HG03045 (cell line): ENCODE results near the gene TRMT6.

Source experiments
- ATAC-seq: cut with Tn5 transposase; IDR thresholded peaks from one replicate; pipeline ENCODE4 v1.9.1; 2021; ENCODE audit warnings: mild to moderate bottlenecking, moderate library complexity; ENCODE audit not compliant: unreplicated experiment

TRMT6 gene

DNA sequence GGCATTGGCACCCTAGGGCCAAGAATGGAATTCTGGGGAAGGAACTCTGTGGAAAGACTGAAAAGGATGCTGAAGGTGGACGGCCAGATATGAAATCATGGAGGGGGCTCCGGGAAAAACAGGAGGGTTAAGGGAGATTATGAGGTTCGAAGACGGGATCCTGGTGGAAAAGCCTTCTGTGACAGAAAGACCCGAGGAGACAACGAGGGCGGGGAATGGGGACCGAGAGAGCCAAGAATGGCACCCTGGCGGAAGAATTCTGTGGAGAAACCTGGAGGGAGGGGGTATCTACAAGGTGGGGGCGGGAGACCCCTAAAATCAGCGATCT, 426 bp downstream of the TRMT6 start:
- ATAC-seq: peak; percentile 5

DNA sequence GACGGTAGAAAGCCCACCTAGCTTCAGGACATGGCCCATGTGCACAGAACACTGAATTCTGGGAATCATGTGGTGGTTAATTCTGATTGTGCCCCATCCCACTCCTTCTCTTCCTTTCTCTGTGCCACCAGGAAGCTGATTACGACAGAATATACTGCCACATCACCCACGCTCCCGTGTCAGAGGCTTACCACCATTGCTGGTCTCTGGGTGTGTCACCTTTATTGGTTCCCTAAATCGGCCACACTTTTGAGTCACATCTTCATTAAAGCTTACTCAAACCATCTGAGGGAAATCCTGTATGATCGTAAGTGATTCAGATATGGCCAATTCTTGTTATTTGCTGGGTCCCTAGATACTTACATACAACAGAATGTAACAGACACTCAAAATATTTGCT, 3.1 kb downstream of the TRMT6 start:
- no peak for ATAC-seq

DNA sequence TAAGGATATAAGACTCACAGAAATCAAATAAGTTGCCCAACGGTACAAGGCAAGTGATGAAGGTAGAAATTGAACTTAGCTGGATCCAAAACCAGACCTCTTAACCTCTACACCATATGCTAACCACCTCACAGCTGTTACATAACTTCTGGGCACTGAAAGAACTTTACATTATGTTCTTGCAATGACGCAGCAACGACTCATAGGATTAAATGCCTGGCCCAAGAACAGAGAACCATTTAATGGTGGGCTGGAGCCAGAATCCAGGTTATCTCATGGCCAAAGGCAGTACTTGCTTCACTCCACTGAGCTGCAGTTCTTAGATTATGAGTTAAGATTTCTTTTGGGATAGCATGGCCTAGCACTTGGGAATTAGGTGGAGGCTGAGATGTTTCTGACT, 4.4 kb downstream of the TRMT6 start:
- ATAC-seq: no peak

DNA sequence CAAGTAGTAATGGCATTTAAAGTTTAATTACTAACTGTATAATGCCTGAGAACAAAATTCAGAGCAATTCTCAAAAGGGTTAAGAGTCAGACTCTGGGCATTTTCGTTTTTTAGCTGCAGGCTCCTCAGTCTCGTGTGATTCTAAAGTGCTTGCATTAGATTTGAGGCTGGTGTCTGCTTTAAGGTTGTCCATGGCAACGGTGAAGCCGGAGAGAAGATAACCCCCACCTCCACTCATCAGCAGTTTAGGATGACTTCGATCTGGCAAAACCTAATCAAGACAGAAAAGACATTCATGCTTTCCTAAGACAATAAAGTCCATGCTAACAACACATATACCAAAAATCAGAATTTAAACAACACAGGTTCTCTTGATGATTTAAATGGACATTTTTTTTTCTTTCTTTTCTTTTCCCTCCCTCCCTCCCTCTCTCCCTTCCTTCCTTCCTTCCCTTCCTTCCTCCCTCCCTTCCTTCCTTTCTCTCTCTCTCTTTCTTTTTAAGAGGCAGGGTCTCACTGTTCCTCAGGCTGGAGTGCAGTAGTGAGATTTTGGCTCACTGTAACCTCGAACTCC, 11.8 kb downstream of the TRMT6 start:
- no peak for ATAC-seq

DNA sequence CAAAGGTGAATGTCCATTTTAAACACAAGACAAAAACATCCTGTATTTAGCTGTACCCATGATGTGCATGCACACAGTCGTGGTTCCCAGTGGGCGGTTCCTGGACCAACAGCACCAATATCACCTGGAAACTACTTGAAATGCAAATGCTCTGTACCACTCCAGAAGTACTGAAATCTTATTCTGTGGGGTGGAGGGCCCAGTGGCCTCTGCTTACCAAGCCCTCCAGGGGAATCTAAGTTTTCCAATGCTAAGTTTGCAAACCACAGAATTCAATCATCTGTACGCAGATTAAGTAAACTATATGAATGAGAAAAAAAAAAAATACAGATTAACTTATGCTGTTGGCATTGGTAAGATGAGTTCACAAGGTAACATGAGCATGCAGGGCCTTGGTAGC, 14.1 kb downstream of the TRMT6 start:
- no peak for ATAC-seq

DNA sequence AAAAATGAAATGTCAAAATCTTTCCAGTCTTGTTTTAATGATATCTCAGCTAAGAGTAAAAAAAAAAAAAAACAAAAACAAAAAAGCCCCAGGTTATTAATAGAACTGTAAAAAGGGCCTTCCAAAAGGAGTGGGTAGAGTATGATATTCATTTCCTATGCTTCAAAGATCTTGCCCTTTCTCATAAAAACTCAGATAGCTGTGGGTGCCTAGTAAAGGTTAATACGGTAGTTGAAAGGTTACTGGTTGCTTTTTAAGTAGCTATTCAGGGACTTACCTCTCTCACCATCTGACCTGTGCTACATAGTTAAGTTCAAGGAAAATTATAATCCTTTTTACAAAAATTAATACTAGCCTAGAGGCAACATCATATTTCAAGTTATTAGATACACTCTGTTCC, 14.9 kb downstream of the TRMT6 start:
- ATAC-seq: no peak

DNA sequence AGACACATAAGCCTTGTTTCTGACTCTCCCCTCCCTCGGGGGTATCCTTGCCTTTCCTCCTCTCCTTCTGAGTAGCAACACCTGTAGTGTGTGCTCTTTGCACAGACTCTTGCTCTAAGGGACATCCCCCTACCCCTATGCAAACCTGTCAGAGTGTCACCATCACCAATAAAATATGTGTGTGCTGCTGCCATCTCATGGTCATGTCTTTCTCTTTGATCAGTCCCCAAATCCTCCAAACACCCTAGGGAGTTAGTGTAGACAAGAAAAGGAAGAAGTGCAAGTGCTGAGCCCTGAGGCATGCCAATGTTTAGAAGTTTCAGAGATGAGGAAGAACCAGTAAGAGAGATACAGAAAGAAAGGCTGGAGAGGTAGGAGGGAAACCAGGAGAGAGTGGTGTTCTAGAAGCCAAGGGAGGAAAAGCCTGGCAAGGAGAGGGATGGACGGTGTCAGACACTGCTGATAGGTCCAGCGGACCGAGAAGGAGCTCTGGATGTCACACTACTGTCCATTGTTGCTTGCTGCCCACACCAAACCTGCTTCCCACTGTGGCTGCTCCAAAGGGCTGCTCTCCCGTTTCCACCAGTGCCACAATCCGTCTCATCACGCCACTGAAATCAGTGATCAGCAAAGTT, 16.4 kb downstream of the TRMT6 start:
- no peak for ATAC-seq

DNA sequence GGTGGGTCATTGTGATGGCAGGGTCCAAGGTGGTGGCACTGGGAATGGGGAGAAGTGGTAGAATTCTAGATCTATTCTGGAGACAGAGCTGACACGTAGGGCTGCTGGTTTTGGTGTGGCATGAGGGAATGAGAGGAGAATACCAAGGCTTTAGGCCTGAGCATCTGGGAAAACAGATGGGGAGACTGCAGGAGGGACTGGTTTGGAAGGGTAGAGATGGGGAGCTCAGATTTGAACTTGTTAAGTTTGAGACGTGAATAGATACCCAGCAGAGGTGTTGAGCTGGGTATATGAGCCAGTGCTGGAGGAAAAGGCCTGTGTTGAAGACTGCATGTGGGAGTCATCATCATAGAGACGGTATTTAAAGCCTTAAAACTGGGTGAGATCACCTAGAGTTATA, 17.5 kb downstream of the TRMT6 start:
- ATAC-seq: no peak

DNA sequence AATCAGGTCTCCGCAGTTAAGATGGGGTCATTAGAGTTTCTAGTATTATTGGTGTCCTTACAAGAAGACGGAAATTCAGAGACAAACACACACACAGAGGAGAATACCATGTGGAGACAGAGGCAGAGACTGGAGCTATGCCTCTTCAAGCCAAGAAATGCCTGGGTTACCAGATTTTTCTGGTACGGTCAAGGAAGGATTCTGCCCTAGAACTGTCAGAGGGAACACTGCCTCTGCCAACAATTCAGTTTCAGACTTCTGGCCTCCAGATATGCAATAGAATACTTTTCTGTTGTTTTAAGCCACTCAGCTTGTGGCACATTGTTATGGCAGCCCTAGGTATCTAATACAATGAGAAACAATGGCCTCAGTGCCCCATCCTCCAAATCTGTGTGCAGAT, 18.9 kb downstream of the TRMT6 start:
- ATAC-seq: no peak

DNA sequence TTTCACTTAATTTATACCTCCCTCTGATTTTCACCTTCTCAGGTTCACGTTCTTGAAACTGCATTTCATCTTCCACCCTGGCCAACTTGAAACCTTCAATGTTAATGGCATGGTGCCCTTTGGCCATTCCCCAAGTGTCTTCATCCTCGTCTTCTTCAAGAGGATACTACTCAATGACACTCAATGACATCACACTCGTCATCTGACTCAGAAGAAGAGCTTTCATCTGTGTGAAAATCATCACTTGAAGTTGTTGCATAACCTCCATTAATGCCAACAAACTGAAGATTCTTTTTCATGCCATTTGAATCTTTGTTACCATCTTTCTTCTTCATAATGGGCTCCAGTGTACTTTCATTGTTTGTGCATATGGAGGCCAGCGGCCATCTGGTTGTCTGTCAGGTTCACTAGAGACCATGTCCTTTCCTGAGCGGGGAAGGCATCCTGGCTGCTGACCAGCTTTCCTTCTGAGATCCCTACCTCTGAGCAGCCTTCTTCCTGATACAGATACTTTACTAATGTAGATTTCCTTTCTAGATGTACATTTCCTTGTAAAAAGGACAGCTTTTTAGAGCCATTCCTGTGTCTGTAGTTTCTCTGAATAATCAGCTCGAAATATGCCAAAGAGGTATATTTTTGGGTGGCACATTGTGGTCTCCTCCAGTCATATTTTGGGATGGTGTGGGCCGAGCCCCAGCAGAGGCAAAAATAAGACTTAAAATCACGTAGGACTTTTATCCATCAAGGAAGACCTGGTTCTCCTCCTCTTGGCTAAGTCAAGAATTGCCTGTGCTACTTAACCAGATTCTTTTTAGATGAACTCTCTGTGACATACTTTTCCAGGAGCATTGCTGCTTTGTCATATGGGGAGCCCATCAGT, 21.3 kb downstream of the TRMT6 start:
- ATAC-seq: no peak

DNA sequence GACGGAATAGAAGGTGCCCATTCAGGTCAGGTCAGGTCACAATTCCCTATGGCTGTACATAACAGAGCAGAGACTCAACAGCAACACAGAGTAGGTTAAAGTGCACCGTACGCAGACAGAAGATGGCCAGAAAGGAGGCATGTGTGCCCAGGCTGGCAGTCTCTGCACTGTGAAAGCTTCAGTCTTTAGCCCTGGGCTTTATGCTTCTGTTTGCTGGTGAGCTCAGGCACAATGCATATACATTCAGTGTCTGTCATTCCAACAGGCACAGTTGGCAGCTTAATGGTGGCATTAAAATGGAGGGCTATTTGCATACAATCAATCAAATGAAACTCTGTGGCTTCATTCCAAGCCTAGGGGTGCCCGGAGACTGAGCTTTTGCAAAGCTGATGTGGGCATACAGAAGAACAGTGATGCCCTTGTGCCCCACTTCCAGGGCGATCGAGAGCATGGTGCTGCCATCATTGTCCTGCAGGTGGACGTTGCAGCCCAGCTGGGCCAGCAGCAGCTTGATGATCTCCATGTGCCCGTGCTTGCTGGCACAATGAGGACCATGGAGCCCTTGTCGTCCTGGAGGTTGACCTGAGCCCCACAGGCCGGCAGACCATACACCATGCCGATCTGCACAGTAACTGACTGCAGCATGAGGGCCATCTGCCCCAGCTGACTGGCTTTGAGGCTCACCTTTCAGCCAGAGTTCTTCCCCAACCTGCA, 22.4 kb downstream of the TRMT6 start:
- no peak for ATAC-seq

DNA sequence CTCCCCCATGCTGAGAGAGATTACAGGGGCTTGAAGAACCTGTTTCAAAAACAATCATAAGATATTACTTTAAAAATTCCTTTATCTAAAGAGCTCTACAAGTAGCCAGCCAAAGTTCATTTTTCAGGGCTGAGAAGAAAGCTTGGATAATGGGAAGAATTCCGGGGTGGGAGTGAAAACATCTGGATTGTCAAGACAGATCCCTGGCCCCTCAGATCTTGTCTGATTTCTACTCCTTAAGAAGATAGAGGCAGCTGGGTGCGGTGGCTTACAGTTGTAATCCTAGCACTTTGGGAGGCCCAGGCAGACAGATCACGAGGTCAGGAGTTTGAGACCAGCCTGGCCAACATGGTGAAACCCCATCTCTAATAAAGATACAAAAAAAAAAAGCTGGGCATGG, 24.8 kb downstream of the TRMT6 start:
- no peak for ATAC-seq

DNA sequence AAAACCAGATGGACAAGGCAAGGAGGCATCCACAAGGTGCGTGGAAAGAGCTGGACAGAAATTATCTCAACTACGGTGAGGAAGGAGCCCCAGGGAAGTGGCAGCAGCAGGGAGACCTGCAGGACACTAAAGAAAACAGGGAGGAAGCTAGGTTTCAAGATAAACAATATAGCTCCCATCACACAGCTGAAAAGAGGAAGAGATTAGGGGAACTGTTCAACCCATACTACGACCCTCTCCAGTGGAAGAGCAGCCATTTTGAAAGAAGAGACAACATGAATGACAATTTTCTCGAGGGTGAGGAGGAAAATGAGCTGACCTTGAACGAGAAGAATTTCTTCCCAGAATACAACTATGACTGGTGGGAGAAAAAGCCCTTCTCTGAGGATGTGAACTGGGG, 26.8 kb downstream of the TRMT6 start:
- no peak for ATAC-seq

DNA sequence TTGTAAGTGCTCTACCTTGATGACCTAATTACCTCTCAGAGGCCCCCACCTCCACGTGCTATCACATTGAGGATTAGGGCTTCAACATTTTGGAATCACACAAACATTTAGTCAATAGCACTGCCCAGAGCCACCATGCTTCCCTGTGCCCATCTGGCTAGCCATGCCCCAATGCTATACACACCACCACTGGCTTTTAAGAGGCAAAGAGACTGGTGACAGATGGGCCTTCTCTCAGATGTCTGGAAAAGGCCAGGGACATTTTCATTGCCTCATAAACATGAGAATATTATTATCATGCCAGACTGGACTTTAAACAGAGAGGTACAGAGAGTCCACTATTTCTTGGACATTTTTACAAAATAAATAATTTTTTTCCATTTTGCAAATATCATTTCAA, 29.8 kb downstream of the TRMT6 start:
- no peak for ATAC-seq

DNA sequence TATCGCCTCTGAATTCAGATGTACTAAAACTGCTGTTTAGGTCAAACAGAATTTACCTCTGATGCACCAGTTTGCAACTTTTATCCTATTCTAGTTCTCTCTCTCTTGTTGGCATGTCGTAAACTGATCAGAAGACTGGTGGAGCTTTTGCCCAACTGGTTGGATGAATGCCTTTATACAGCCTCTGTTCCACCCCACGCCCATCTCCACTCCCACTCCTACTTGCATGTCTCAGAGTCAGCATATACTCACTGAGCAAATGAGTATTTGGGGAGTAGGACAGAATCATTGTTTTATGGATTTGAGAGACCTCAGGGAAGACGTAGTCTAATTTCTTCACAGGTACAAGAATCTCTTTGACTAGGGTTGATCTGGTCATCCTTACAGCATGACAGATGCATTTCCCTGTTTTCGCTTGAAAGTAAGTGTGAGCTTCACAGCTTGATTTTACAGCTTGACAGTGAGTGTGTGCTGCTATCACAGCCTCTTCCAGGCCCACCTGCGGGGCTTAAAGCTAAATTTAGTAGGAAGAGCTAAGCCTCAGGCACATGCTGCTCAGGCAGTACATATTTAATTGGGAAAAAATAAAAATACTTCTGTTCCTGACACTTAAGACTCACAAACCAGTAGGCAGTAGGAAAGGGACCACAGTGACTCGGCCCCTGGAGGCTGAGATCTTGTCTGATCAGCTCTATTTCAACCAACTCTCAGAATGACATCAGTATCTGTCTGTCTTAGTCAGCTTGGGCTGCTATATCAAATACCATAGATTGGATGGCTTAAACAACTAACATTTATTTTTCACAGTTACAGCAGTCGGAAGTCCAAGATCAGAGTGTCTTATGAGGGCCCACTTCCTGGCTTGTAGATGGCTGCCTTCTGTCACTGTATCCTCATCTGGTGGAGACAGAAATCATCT, 30.4 kb downstream of the TRMT6 start:
- no peak for ATAC-seq

DNA sequence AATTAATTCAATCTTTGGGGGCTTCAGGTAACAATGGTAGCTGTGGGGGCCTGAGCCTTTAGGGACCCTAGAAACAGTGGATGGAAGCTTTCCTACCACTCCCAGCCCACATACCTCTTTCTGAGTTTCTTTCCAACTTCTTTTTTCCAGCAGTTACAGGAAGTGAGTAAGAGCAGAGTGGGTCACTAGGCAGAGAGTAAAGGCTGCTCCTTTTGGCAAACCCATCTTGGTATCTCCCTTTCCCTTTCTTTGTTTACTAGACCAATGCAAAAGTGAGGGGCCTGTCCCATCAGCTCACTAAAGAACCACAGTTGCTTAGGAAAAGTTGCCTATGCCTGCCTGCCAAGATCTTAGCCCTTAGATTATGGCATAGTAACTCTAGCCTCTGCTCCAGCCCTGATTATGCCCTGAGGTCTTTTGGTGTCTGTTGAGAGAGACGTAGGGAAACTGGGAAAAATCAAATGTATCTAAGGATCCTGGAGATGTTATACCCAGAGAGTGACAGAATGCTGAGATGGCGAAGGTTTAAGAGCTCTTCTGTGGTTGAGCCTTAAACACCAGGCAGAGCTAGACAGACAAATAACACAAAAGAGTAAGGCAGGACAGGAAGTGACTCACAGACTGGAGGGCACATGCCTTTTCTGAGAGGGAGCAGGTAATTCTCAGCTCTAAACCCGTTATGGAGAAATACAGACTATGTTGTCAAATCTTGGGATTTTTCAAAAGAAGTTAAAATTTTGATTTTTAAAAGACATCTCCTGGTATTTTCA, 31.3 kb downstream of the TRMT6 start:
- ATAC-seq: no peak

DNA sequence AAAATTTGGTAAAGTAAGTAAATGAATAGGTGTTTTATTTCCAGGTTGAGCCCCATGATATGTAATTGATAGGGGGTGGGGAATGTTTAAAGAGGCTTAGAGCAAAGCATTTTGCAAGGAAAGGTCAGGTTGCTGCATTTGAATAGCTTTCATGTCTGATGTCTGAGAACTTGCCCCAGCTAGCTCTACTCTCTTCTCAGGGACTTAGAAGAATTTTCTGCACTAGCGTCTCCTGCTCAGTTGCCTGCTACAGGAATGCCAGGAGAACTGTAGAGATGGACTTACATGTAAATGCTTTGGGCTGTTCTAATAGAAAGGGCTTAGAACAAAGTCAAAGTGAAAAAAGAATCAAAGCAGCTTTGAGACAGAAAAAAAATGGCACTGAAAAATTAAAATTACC, 35.5 kb downstream of the TRMT6 start:
- no peak for ATAC-seq

DNA sequence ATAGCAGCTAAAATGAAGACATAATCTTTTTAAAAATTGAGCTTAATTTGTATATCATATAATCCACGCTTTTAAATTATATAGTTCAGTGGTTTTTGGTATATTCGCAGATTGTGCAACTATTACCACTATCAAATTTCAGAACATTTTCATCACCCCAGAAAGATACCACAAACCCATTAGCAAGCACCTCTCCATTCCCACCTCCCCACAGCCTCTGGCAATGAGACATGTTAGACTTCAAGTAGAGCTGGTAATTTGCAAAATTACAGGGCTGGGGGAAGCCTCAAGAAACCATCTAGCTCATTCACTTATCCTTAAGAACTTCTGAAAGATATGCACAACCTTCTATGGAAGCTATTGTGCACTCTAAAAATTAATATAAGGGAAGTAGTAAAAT, 37.2 kb downstream of the TRMT6 start:
- ATAC-seq: no peak

DNA sequence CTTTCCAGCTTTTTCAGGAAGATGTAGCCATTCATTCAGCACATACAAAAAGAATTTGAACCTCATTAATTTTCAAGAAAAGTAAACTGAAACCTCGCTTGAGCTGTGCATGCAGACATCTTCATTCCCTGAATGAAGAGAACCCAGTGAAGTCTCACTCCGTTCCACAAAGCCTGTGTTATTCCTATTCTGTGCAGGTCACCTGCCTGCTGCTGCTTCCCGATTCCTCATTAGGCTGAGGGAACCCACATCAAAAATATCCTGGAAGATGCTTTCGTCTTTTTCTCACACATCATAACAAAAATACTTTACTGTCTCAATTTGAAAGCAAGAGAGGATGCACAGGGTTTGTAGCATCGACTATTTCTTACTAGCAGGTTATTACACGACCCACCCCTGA, 40.1 kb downstream of the TRMT6 start:
- no peak for ATAC-seq

DNA sequence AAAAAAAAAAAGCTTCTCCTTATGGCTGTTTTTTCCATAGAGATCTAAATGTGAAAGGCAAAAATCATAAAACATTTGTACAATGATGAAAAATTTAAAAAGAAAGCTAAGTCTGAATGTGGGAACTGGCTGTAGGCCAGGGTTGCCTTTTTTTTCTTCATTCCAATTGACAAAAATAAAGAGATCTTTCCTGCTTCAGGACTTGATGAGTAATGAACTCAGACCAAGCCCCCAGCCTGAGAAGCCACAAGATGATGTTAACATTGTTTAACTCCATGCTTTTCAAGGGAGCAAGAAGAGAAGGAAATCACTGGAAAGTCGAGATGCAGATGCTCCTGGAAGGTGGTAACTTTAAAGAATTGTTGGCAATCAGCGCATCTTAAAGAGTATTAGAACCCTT, 41.4 kb downstream of the TRMT6 start:
- no peak for ATAC-seq
